DND-41 (cell line): ENCODE results near the gene RNF151.

Experiments used
- ATAC-seq: fragments of 200-7000 bp; cut with Tn5 transposase; 3 replicates; pipeline ENCODE4 v1.9.1; 2021; ENCODE audit warnings: low read depth; ENCODE audit not compliant: insufficient read depth
- DNase-seq: peaks from one replicate; pipeline ENCODE4 v3.0.0-alpha.2; 2020
- H2AFZ ChIP-seq: 2 replicates; pipeline ENCODE4 v1.6.0; 2012; ENCODE audit warnings: low read depth, low read length
- H3K27ac ChIP-seq: 2 replicates; pipeline ENCODE4 v1.5.1; 2012; ENCODE audit warnings: low read length, inconsistent platforms
- H3K27me3 ChIP-seq: fragments of 200-600 bp; sonication (generic); 2 replicates; pipeline ENCODE4 v1.6.0; 2012; ENCODE audit warnings: low read length, mild to moderate bottlenecking, inconsistent platforms; ENCODE audit not compliant: insufficient read depth, poor library complexity
- H3K36me3 ChIP-seq: 2 replicates; pipeline ENCODE4 v1.5.1; 2012; ENCODE audit warnings: low read length, inconsistent platforms; ENCODE audit not compliant: insufficient read depth
- H3K4me1 ChIP-seq: 2 replicates; pipeline ENCODE4 v1.5.1; 2012; ENCODE audit warnings: mild to moderate bottlenecking, low read length; ENCODE audit not compliant: insufficient read depth
- H3K4me2 ChIP-seq: 2 replicates; pipeline ENCODE4 v1.6.0; 2012; ENCODE audit warnings: mild to moderate bottlenecking, moderate library complexity, low read length, inconsistent platforms; ENCODE audit not compliant: insufficient read depth
- H3K4me3 ChIP-seq, 2 experiments: fragments of 200-600 bp in 1 of 2; shearing (Covaris generic) in 1 of 2; 2 replicates each; pipeline ENCODE4 v1.5.1; 2012 to 2016; ENCODE audit warnings: inconsistent platforms in 2 of 2, low read length in 2 of 2, mild to moderate bottlenecking in 2 of 2, low read depth in 1 of 2, moderate library complexity in 1 of 2
- H3K79me2 ChIP-seq: 2 replicates; pipeline ENCODE4 v1.6.0; 2012; ENCODE audit warnings: low read length, inconsistent platforms; ENCODE audit not compliant: insufficient read depth
- H3K9ac ChIP-seq: 2 replicates; pipeline ENCODE4 v1.6.0; 2012; ENCODE audit warnings: low read depth, mild to moderate bottlenecking, inconsistent platforms, low read length, moderate library complexity
- H3K9me3 ChIP-seq: 2 replicates; pipeline ENCODE4 v1.5.1; 2012; ENCODE audit warnings: low read length, moderate library complexity, mild to moderate bottlenecking, inconsistent platforms; ENCODE audit not compliant: insufficient read depth, severe bottlenecking
- H4K20me1 ChIP-seq: 2 replicates; pipeline ENCODE4 v1.6.0; 2012; ENCODE audit warnings: low read length; ENCODE audit not compliant: insufficient read depth
- CTCF ChIP-seq: IDR thresholded peaks from 2 replicates; pipeline ENCODE4 v1.5.1; 2012; ENCODE audit warnings: borderline replicate concordance, low read length, moderate library complexity, mild to moderate bottlenecking; ENCODE audit not compliant: poor library complexity, severe bottlenecking; ENCODE audit errors: extremely low read depth
- EZH2 ChIP-seq: IDR thresholded peaks from 3 replicates; pipeline ENCODE4 v1.6.1; 2012; ENCODE audit warnings: borderline replicate concordance, low read depth, mild to moderate bottlenecking, moderate library complexity, low read length, inconsistent platforms; ENCODE audit not compliant: severe bottlenecking

Gene RNF151

GRCh38 chr16:1932050-1933028, 34.3 kb upstream of the RNF151 start:
- no peak overlapping the region for H3K27ac ChIP-seq
- H4K20me1 ChIP-seq: no peaks in the 10 kb centered on the region
- no peak overlapping the region for H2AFZ ChIP-seq
- H3K4me1 ChIP-seq: peaks cover 12% of the 10 kb centered on the region
- ATAC-seq (no peak), DNase-seq (no peak)
- H3K36me3 ChIP-seq: no peaks in the 10 kb centered on the region
- no peak overlapping the region for H3K4me2 ChIP-seq
- no peaks in the 10 kb centered on the region for H3K9me3 ChIP-seq
- no peaks in the 10 kb centered on the region for H3K27me3 ChIP-seq
- H3K79me2 ChIP-seq: no peaks in the 10 kb centered on the region
- TF ChIP-seq EZH2: no peak
- no peak for TF ChIP-seq CTCF
- H3K4me3 ChIP-seq: no peak overlapping the region
- no peak overlapping the region for H3K9ac ChIP-seq

- H3K4me2 ChIP-seq: no peak overlapping the region
- H3K79me2 ChIP-seq: no peaks in the 10 kb centered on the region
- TF ChIP-seq EZH2 (no peak), CTCF (no peak)
- H3K4me1 ChIP-seq: peaks cover 12% of the 10 kb centered on the region
- no peak overlapping the region for H2AFZ ChIP-seq
- no peaks in the 10 kb centered on the region for H3K9me3 ChIP-seq
- no peak overlapping the region for H3K4me3 ChIP-seq
- H3K27me3 ChIP-seq: no peaks in the 10 kb centered on the region
- H3K9ac ChIP-seq: 0 out of 2 replicates have a peak overlapping the region, but pooled peaks have one; percentile 7
- no peak for DNase-seq
- no peak for ATAC-seq
- H3K27ac ChIP-seq: no peak overlapping the region
- H4K20me1 ChIP-seq: no peaks in the 10 kb centered on the region
- H3K36me3 ChIP-seq: peaks cover 4% of the 10 kb centered on the region
These were observed 33.5 kb upstream of the RNF151 start for GRCh38 chr16:1933097-1933661.

GRCh38 chr16:1936945-1937479, 29.6 kb upstream of the RNF151 start:
- Histone ChIP-seq H3K27ac (no peak overlapping the region), H3K9ac (no peak overlapping the region)

More at GRCh38 chr16:1936945-1937479, 29.6 kb upstream of the RNF151 start:
- Histone ChIP-seq H3K4me3 (no peak overlapping the region), H3K4me1 (peaks cover 8% of the 10 kb centered on the region), H2AFZ (no peak overlapping the region), H4K20me1 (no peaks in the 10 kb centered on the region), H3K27me3 (no peaks in the 10 kb centered on the region), H3K4me2 (no peak overlapping the region), H3K9me3 (no peaks in the 10 kb centered on the region), H3K79me2 (no peaks in the 10 kb centered on the region), H3K36me3 (peaks cover 28% of the 10 kb centered on the region)
- TF ChIP-seq EZH2: no peak
- no peak for TF ChIP-seq CTCF
- no peak for DNase-seq
- no peak for ATAC-seq
